HepG2 (cell line): ENCODE measurements around the gene MAMDC2. TPM values are rescaled to one million over a fixed set of nuclear protein-coding genes. Genes with fewer than 3 reads are reported as not detected.

Source experiments
- ATAC-seq: fragments of 200-7000 bp; cut with Tn5 transposase; 3 replicates; pipeline ENCODE4 v1.9.1; 2020; ENCODE audit warnings: mild to moderate bottlenecking, moderate library complexity
- BruUV-seq: library from RNA; stranded (reverse); fragments of 400-500 nt; replicated peaks from 2 replicates; lab custom pipeline; 2021; lab: Mats Ljungman, UMichigan
- CTCF ChIA-PET: fragments of 300-600 bp; formaldehyde crosslinking; extraction: SDS; loops from one replicate; lab custom pipeline; 2021; ENCODE audit warnings: low total read pairs, inconsistent platforms, low intra/inter-chr PET ratio; lab: Yijun Ruan, JAX
- POLR2A ChIA-PET: fragments of 350-600 bp; sonication (Branson Sonifier 250); formaldehyde crosslinking; loops from one replicate; lab custom pipeline; 2020; ENCODE audit warnings: antibody characterized with exemption, inconsistent platforms; lab: Yijun Ruan, JAX
- DNase-seq: peaks from one replicate; pipeline ENCODE4 v3.0.0-alpha.2; 2015; ENCODE audit warnings: low spot score
- FAIRE-seq: peaks from 3 replicates; lab custom pipeline; 2011; peaks lifted over from hg19 to GRCh38; lab: Jason Lieb, UNC
- H2AFZ ChIP-seq: one replicate; pipeline ENCODE4 v1.6.1; 2011; ENCODE audit warnings: low read length, inconsistent platforms
- H3K27ac ChIP-seq: fragments of 300-600 bp; 3 replicates; pipeline ENCODE4 v1.8.0; 2011; ENCODE audit warnings: mixed run types, mild to moderate bottlenecking, mixed read lengths, low read length, inconsistent platforms; ENCODE audit not compliant: insufficient read depth; ENCODE audit errors: extremely low read length
- H3K27me3 ChIP-seq, 2 experiments: fragments of 200-600 bp in 1 of 2; 2 replicates in 1 of 2; 3 replicates in 1 of 2; pipeline versions ENCODE4 v1.6.0 to v1.8.0; 2011; ENCODE audit warnings: low read length in 2 of 2, mild to moderate bottlenecking in 2 of 2, moderate library complexity in 2 of 2, inconsistent platforms in 1 of 2; ENCODE audit not compliant: insufficient read depth in 2 of 2, control insufficient read depth in 1 of 2
- H3K36me3 ChIP-seq, 2 experiments: fragments of 200-600 bp in 1 of 2; replicated peaks in 1 of 2; 2 replicates in 1 of 2; 3 replicates in 1 of 2; pipeline versions ENCODE4 v1.5.1 to v1.8.0; 2011; ENCODE audit warnings: low read length in 2 of 2, inconsistent platforms in 1 of 2; ENCODE audit not compliant: insufficient read depth in 2 of 2, control insufficient read depth in 1 of 2
- H3K4me1 ChIP-seq: 2 replicates; pipeline ENCODE4 v1.5.1; 2012; ENCODE audit warnings: low read length, inconsistent platforms; ENCODE audit not compliant: insufficient read depth
- H3K4me2 ChIP-seq: 2 replicates; pipeline ENCODE4 v1.6.0; 2011; ENCODE audit warnings: low read depth, low read length, inconsistent platforms
- H3K4me3 ChIP-seq, 3 experiments: fragments of 200-600 bp in 1 of 3; sonication (generic), shearing (Covaris generic) in 1 of 3; replicated peaks in 1 of 3; 2 replicates each; pipeline ENCODE4 v1.5.1; 2011 to 2016; ENCODE audit warnings: low read length in 3 of 3, inconsistent platforms in 2 of 3, low read depth in 2 of 3, mild to moderate bottlenecking in 2 of 3, control low read depth in 1 of 3, mixed read lengths in 1 of 3; ENCODE audit not compliant: insufficient read depth in 1 of 3
- H3K79me2 ChIP-seq: one replicate; pipeline ENCODE4 v1.6.1; 2011; ENCODE audit warnings: low read length, inconsistent platforms; ENCODE audit not compliant: insufficient read depth
- H3K9ac ChIP-seq: 2 replicates; pipeline ENCODE4 v1.6.0; 2011; ENCODE audit warnings: mild to moderate bottlenecking, low read depth, low read length, inconsistent platforms; ENCODE audit not compliant: insufficient read depth
- H3K9me3 ChIP-seq: 2 replicates; pipeline ENCODE4 v1.5.1; 2012; ENCODE audit warnings: mild to moderate bottlenecking, low read length
- H4K20me1 ChIP-seq: 2 replicates; pipeline ENCODE4 v1.6.0; 2011; ENCODE audit warnings: inconsistent platforms, mild to moderate bottlenecking, low read length, moderate library complexity; ENCODE audit not compliant: insufficient read depth
- AGO2 ChIP-seq: fragments of 200-400 bp; formaldehyde crosslinking; optimal IDR thresholded peaks from 2 replicates; pipeline ENCODE3; 2017; ENCODE audit warnings: mild to moderate bottlenecking, low read depth, low read length, moderate library complexity
- FOSL1 ChIP-seq: sonication (generic); formaldehyde crosslinking; IDR thresholded peaks from 2 replicates; pipeline ENCODE4 v1.9.0; 2021; ENCODE audit warnings: missing genetic modification reagents, borderline replicate concordance
- HES4 ChIP-seq: sonication (generic); formaldehyde crosslinking; IDR thresholded peaks from 2 replicates; pipeline ENCODE4 v1.9.0; 2021; ENCODE audit warnings: mild to moderate bottlenecking, missing genetic modification reagents, borderline replicate concordance
- HMGXB4 ChIP-seq, 2 experiments: sonication (generic) in 1 of 2; formaldehyde crosslinking in 1 of 2; IDR thresholded peaks; 2 replicates each; pipeline versions ENCODE4 v1.4.0 to v1.6.1; 2018 to 2020; ENCODE audit warnings: missing genetic modification reagents in 2 of 2, borderline replicate concordance in 1 of 2, low read depth in 1 of 2, mild to moderate bottlenecking in 1 of 2, missing biosample characterization in 1 of 2
- MAFG ChIP-seq: sonication (generic); formaldehyde crosslinking; IDR thresholded peaks from 2 replicates; pipeline ENCODE4 v1.5.1; 2020; ENCODE audit warnings: mild to moderate bottlenecking, missing genetic modification reagents
- RARA ChIP-seq: IDR thresholded peaks from 2 replicates; pipeline ENCODE4 v1.6.1; 2016; ENCODE audit warnings: missing genetic modification reagents, missing compliant biosample characterization
- RNF219 ChIP-seq: sonication (generic); formaldehyde crosslinking; IDR thresholded peaks from 2 replicates; pipeline ENCODE4 v1.5.0; 2020; ENCODE audit warnings: mild to moderate bottlenecking, missing genetic modification reagents
- ZBTB34 ChIP-seq: sonication (generic); formaldehyde crosslinking; IDR thresholded peaks from 2 replicates; pipeline ENCODE4 v1.8.0; 2022; ENCODE audit warnings: mild to moderate bottlenecking, missing genetic modification reagents
- ZEB1 ChIP-seq: IDR thresholded peaks from 2 replicates; pipeline ENCODE4 v1.6.1; 2012; ENCODE audit warnings: mild to moderate bottlenecking, low read depth, inconsistent platforms; ENCODE audit not compliant: insufficient replicate concordance
- ZNF337 ChIP-seq: sonication (generic); formaldehyde crosslinking; IDR thresholded peaks from 2 replicates; pipeline ENCODE4 v1.5.1; 2020; ENCODE audit warnings: missing genetic modification reagents, low read depth, mild to moderate bottlenecking, borderline replicate concordance
- ZNF513 ChIP-seq: sonication (generic); formaldehyde crosslinking; conservative IDR thresholded peaks from 2 replicates; pipeline ENCODE4 v1.5.0; 2020; ENCODE audit warnings: missing genetic modification reagents
- ZNF670 ChIP-seq: sonication (generic); formaldehyde crosslinking; IDR thresholded peaks from 2 replicates; pipeline ENCODE4 v1.8.0; 2022; ENCODE audit warnings: mild to moderate bottlenecking, missing genetic modification reagents, borderline replicate concordance
- ZNF777 ChIP-seq: sonication (generic); formaldehyde crosslinking; IDR thresholded peaks from 2 replicates; pipeline ENCODE4 v1.4.0; 2020; ENCODE audit warnings: missing genetic modification reagents
- ZSCAN9 ChIP-seq: IDR thresholded peaks from 2 replicates; pipeline ENCODE4 v1.6.1; 2016; ENCODE audit warnings: borderline replicate concordance
- in situ Hi-C: cut with HindIII; loops from 2 replicates; pipeline ENCODE4 v1.10.0; 2017; ENCODE audit warnings: low pct_unique_long_range_greater_than_20kb; ENCODE audit not compliant: extremely low pct_ligation_motif_present
- intact Hi-C: fragments of 100-400 bp; cut with micrococcal nuclease; formaldehyde crosslinking; loops from one replicate; pipeline ENCODE4 v1.10.0; 2022; ENCODE audit not compliant: unreplicated experiment
- polyA plus RNA-seq, 8 experiments: library from polyadenylated mRNA; depleted of rRNA in 3 of 8; stranded (reverse) in 7 of 8; unstranded in 1 of 8; fragments of >200 nt; fragmentation: Illumina TruSeq in 4 of 8; extraction: Trizol in 4 of 8; gene quantifications; 2 replicates each; pipeline versions ENCODE4 v1.2.1 to v1.2.3, GENCODE V29; 2011 to 2016; ENCODE audit warnings: low read depth in 4 of 8, missing spikeins in 1 of 8, mixed read lengths in 1 of 8; ENCODE audit not compliant: insufficient read depth in 1 of 8
- total RNA-seq, 5 experiments: library from RNA; depleted of rRNA; stranded (reverse); fragments of >200 nt; fragmentation: Illumina TruSeq; extraction: Trizol; gene quantifications; 2 replicates each; pipeline ENCODE4 v1.2.3, GENCODE V29; 2016; ENCODE audit warnings: low read depth in 1 of 5
- TF ChIP-seq, protein P1 (sequence below): IDR thresholded peaks from 2 replicates; pipeline ENCODE4 v1.6.1; 2016; ENCODE audit warnings: control low read depth

The MAMDC2 gene
- total and polyA plus RNA-seq, 2 of the 13 experiments (the other 11 are each of a cell fraction or from before 2014, with no cell fraction given): not detected

GRCh38 chr9:70094747-70095146, 51.1 kb downstream of the MAMDC2 start:
- ChIA-PET CTCF (no interaction called here), POLR2A (no interaction called here)
- Histone ChIP-seq H3K4me1 (no peaks in the 10 kb centered on the region), H3K27ac (no peak overlapping the region), H3K4me3 (no peak overlapping the region)
- TF ChIP-seq HES4 (CRISPR knock-in tag) (no peak), ZNF513 (CRISPR knock-in tag) (no peak), ZBTB34 (no peak), ZEB1 (no peak), ZNF337 (no peak), FOSL1 (no peak), RARA (CRISPR knock-in tag) (no peak), MAFG (CRISPR knock-in tag) (no peak), ZNF670 (CRISPR knock-in tag) (no peak), ZSCAN9 (CRISPR knock-in tag) (no peak), AGO2 (no peak), RNF219 (CRISPR knock-in tag) (no peak), ZNF777 (CRISPR knock-in tag) (no peak), HMGXB4 (CRISPR knock-in tag; IDR thresholded peaks at IDR 0.05; ENCODE audit: borderline replicate concordance in 1 of 2, low read depth in 1 of 2) (no peak)
- TF ChIP-seq, protein P1, sequence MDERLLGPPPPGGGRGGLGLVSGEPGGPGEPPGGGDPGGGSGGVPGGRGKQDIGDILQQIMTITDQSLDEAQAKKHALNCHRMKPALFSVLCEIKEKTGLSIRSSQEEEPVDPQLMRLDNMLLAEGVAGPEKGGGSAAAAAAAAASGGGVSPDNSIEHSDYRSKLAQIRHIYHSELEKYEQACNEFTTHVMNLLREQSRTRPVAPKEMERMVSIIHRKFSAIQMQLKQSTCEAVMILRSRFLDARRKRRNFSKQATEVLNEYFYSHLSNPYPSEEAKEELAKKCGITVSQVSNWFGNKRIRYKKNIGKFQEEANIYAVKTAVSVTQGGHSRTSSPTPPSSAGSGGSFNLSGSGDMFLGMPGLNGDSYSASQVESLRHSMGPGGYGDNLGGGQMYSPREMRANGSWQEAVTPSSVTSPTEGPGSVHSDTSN (CRISPR knock-in tag): no peak
- TF ChIP-seq, all 625 proteins: peak for 0
- no peaks in the 10 kb centered on the region for H3K36me3 ChIP-seq
- FAIRE-seq: no peak
- H2AFZ ChIP-seq: no peak overlapping the region
- no peaks in the 10 kb centered on the region for H3K79me2 ChIP-seq
- no peak for DNase-seq
- H3K9me3 ChIP-seq: no peaks in the 10 kb centered on the region
- H3K4me2 ChIP-seq: no peak overlapping the region
- H3K9ac ChIP-seq: no peak overlapping the region
- H3K27me3 ChIP-seq: peaks cover 0 to 1% of the 10 kb centered on the region in 2 experiments; a peak in 1 of 5 replicates
- no TSS peak for BruUV-seq
- in situ Hi-C loops: no loop called here
- intact Hi-C loops: no loop called here
- no peaks in the 10 kb centered on the region for H4K20me1 ChIP-seq
- ATAC-seq: no peak
